K562 (cell line): ENCODE measurements around the gene JUP. TPM values are rescaled to one million over a fixed set of nuclear protein-coding genes. Genes with fewer than 3 reads are reported as not detected.

Experiments
- ATAC-seq: fragments of 200-7000 bp; cut with Tn5 transposase; 3 replicates; pipeline ENCODE4 v1.9.1; 2020; ENCODE audit warnings: moderate library complexity
- BruUV-seq: library from RNA; stranded (reverse); fragments of 400-500 nt; replicated peaks from 2 replicates; lab custom pipeline; 2021; lab: Mats Ljungman, UMichigan
- CTCF ChIA-PET: fragments of 300-600 bp; formaldehyde crosslinking; extraction: SDS; loops from one replicate; lab custom pipeline; 2021; ENCODE audit warnings: low intra/inter-chr PET ratio; lab: Yijun Ruan, JAX
- POLR2A ChIA-PET: fragments of 300-600, 350-650 bp; sonication (Branson Sonifier 250); formaldehyde crosslinking; extraction: SDS; loops from one replicate; lab custom pipeline; 2021; ENCODE audit warnings: antibody characterized with exemption, inconsistent platforms; lab: Yijun Ruan, JAX
- DNase-seq, 4 experiments: peaks; one replicate each; pipeline versions ENCODE4 v3.0.0 to v3.0.0-alpha.2; 2011 to 2018; ENCODE audit warnings: low spot score in 3 of 4, mixed read lengths in 3 of 4; ENCODE audit errors: extremely low read depth in 1 of 4
- FAIRE-seq: peaks from 2 replicates; lab custom pipeline; 2011; peaks lifted over from hg19 to GRCh38; lab: Jason Lieb, UNC
- H2AFZ ChIP-seq: 2 replicates; pipeline ENCODE4 v1.6.0; 2011; ENCODE audit warnings: low read depth, low read length, control low read depth, inconsistent platforms
- H3K27ac ChIP-seq: fragments of 200-600 bp; 3 replicates; pipeline ENCODE4 v1.8.0; 2011; ENCODE audit warnings: low read depth, mild to moderate bottlenecking, control low read depth, inconsistent platforms, low read length, moderate library complexity, mixed read lengths; ENCODE audit errors: extremely low read depth
- H3K27me3 ChIP-seq, 2 experiments: fragments of 300-600 bp in 1 of 2; 2 replicates in 1 of 2; 3 replicates in 1 of 2; pipeline versions ENCODE4 v1.6.0 to v1.8.0; 2011; ENCODE audit warnings: inconsistent platforms in 2 of 2, low read length in 2 of 2, mild to moderate bottlenecking in 1 of 2, mixed read lengths in 1 of 2, moderate library complexity in 1 of 2; ENCODE audit not compliant: control insufficient read depth in 2 of 2, insufficient read depth in 2 of 2
- H3K36me3 ChIP-seq: fragments of 300-600 bp; 3 replicates; pipeline ENCODE4 v1.8.0; 2011; ENCODE audit warnings: mild to moderate bottlenecking, low read length, inconsistent platforms; ENCODE audit not compliant: control insufficient read depth, insufficient read depth
- H3K4me1 ChIP-seq, 2 experiments: fragments of 200-600 bp in 1 of 2; replicated peaks in 1 of 2; 2 replicates in 1 of 2; 3 replicates in 1 of 2; pipeline versions ENCODE4 v1.5.1 to v1.8.0; 2011; ENCODE audit warnings: inconsistent platforms in 2 of 2, low read length in 2 of 2, mild to moderate bottlenecking in 1 of 2, mixed read lengths in 1 of 2, moderate library complexity in 1 of 2; ENCODE audit not compliant: control insufficient read depth in 2 of 2, insufficient read depth in 2 of 2
- H3K4me2 ChIP-seq: 2 replicates; pipeline ENCODE4 v1.6.1; 2011; ENCODE audit warnings: low read length, control low read depth, inconsistent platforms, mixed read lengths; ENCODE audit not compliant: insufficient read depth
- H3K4me3 ChIP-seq: fragments of 200-600 bp; sonication (generic), shearing (Covaris generic); 2 replicates; pipeline ENCODE4 v1.5.1; 2016; ENCODE audit warnings: control low read depth, inconsistent platforms
- H3K79me2 ChIP-seq: fragments of 200-600 bp; 3 replicates; pipeline ENCODE4 v1.8.0; 2011; ENCODE audit warnings: low read length, inconsistent platforms; ENCODE audit not compliant: control insufficient read depth, insufficient read depth
- H3K9ac ChIP-seq, 2 experiments: 2 replicates each; pipeline versions ENCODE4 v1.6.0 to v1.6.1; 2011; ENCODE audit warnings: low read depth in 2 of 2, low read length in 2 of 2, control low read depth in 1 of 2, inconsistent platforms in 1 of 2, mild to moderate bottlenecking in 1 of 2, mixed read lengths in 1 of 2; ENCODE audit not compliant: insufficient read depth in 1 of 2
- H3K9me1 ChIP-seq: one replicate; pipeline ENCODE4 v1.6.0; 2011; ENCODE audit warnings: inconsistent platforms, mild to moderate bottlenecking, low read length, moderate library complexity; ENCODE audit not compliant: control insufficient read depth, insufficient read depth
- H3K9me3 ChIP-seq: replicated peaks from 2 replicates; pipeline ENCODE4 v1.5.1; 2011; ENCODE audit warnings: low read depth, low read length, inconsistent platforms; ENCODE audit not compliant: control insufficient read depth, insufficient read depth
- H4K20me1 ChIP-seq: replicated peaks from 2 replicates; pipeline ENCODE4 v1.6.1; 2011; ENCODE audit warnings: low read length, inconsistent platforms, mixed read lengths; ENCODE audit not compliant: control insufficient read depth, insufficient read depth
- CCNT2 ChIP-seq: IDR thresholded peaks from 2 replicates; pipeline ENCODE4 v1.6.1; 2011; ENCODE audit warnings: borderline replicate concordance, low read depth, mild to moderate bottlenecking, moderate library complexity, mixed read lengths, low read length; ENCODE audit not compliant: insufficient read length; ENCODE audit errors: extremely low read depth
- FOXA3 ChIP-seq, 2 experiments: fragments of 450-650 bp in 1 of 2; sonication (generic) in 1 of 2; formaldehyde crosslinking; IDR thresholded peaks in 1 of 2; conservative IDR thresholded peaks in 1 of 2; 2 replicates each; pipeline versions ENCODE4 v1.4.0 to v1.8.0; 2020 to 2022; ENCODE audit warnings: mild to moderate bottlenecking in 2 of 2, missing genetic modification reagents in 1 of 2
- GATAD2B ChIP-seq: fragments of 450-650 bp; IDR thresholded peaks from 2 replicates; pipeline ENCODE4 v1.6.1; 2017; ENCODE audit warnings: mild to moderate bottlenecking, borderline replicate concordance
- IRF2 ChIP-seq: sonication (generic); formaldehyde crosslinking; IDR thresholded peaks from 2 replicates; pipeline ENCODE4 v1.8.1; 2022; ENCODE audit warnings: mild to moderate bottlenecking, missing genetic modification reagents
- MAZ ChIP-seq, 2 experiments: fragments of 450-650 bp in 1 of 2; sonication (generic) in 1 of 2; formaldehyde crosslinking; IDR thresholded peaks in 1 of 2; conservative IDR thresholded peaks in 1 of 2; 2 replicates each; pipeline versions ENCODE4 v1.4.0 to v1.5.0; 2020; ENCODE audit warnings: mild to moderate bottlenecking in 1 of 2, missing genetic modification reagents in 1 of 2
- NCOA2 ChIP-seq, 2 experiments: fragments of 450-650 bp; IDR thresholded peaks; 2 replicates each; pipeline ENCODE4 v1.6.1; 2018; ENCODE audit warnings: mild to moderate bottlenecking in 2 of 2, moderate library complexity in 1 of 2; ENCODE audit not compliant: partially characterized antibody in 2 of 2
- NR2C2 ChIP-seq, 2 experiments: fragments of 200-800 bp in 1 of 2; sonication (Bioruptor generic) in 1 of 2; sonication (generic) in 1 of 2; formaldehyde crosslinking in 1 of 2; IDR thresholded peaks; 2 replicates each; pipeline versions ENCODE4 v1.6.1 to v1.8.0; 2016 to 2022; ENCODE audit warnings: mild to moderate bottlenecking in 1 of 2, missing compliant biosample characterization in 1 of 2, missing genetic modification characterization in 1 of 2, missing genetic modification reagents in 1 of 2
- PBX2 ChIP-seq, 2 experiments: IDR thresholded peaks in 1 of 2; conservative IDR thresholded peaks in 1 of 2; 2 replicates each; pipeline ENCODE4 v1.6.1; 2016; ENCODE audit warnings: low read depth in 2 of 2, mild to moderate bottlenecking in 1 of 2, missing compliant biosample characterization in 1 of 2, missing genetic modification characterization in 1 of 2, moderate library complexity in 1 of 2
- RB1 ChIP-seq: fragments of 450-650 bp; IDR thresholded peaks from 2 replicates; pipeline ENCODE4 v1.6.1; 2017; ENCODE audit warnings: low read depth, mild to moderate bottlenecking
- SMARCE1 ChIP-seq: fragments of 450-650 bp; IDR thresholded peaks from 2 replicates; pipeline ENCODE4 v1.7.1; 2016; ENCODE audit warnings: mild to moderate bottlenecking
- SPI1 ChIP-seq: IDR thresholded peaks from 2 replicates; pipeline ENCODE4 v1.6.1; 2011; ENCODE audit warnings: low read depth, low read length, control low read depth, borderline replicate concordance
- TFE3 ChIP-seq: fragments of 450-650 bp; formaldehyde crosslinking; IDR thresholded peaks from 2 replicates; pipeline ENCODE4 v1.4.0; 2020; ENCODE audit warnings: mild to moderate bottlenecking, mixed read lengths
- ZC3H4 ChIP-seq: sonication (generic); formaldehyde crosslinking; IDR thresholded peaks from 2 replicates; pipeline ENCODE4 v1.9.0; 2021; ENCODE audit warnings: missing genetic modification reagents, borderline replicate concordance
- ZNF354B ChIP-seq: fragments of 250-450 bp; sonication (Bioruptor Pico); IDR thresholded peaks from 2 replicates; pipeline ENCODE4 v1.4.0; 2020
- ZNF699 ChIP-seq: fragments of 250-450 bp; sonication (Bioruptor Pico); IDR thresholded peaks from 2 replicates; pipeline ENCODE4 v1.8.0; 2021; ENCODE audit warnings: mild to moderate bottlenecking, moderate library complexity; ENCODE audit not compliant: insufficient replicate concordance
- ZNF717 ChIP-seq: fragments of 250-450 bp; sonication (Bioruptor Pico); IDR thresholded peaks from 2 replicates; pipeline ENCODE4 v1.5.0; 2021
- WGBS: fragments of 100-300 bp; shearing (Covaris generic); methylation state at CpG from one replicate; pipeline ENCODE4 v1.1.6; 2016; ENCODE audit warnings: low coverage, mixed read lengths; ENCODE audit not compliant: insufficient coverage; ENCODE audit errors: missing lambda C conversion rate; 5-methylcytosine and 5-hydroxymethylcytosine counted together
- in situ Hi-C: fragments of 300-500 bp; cut with MboI; formaldehyde crosslinking; loops from 4 replicates; pipeline ENCODE4 v1.15.0; 2018; ENCODE audit warnings: inconsistent platforms, mixed read lengths
- intact Hi-C: fragments of 100-400 bp; cut with micrococcal nuclease; formaldehyde crosslinking; loops from 2 replicates; pipeline ENCODE4 v1.14.2; 2022
- polyA plus RNA-seq, 8 experiments: library from polyadenylated mRNA; depleted of rRNA in 4 of 8; stranded (reverse) in 5 of 8; unstranded in 3 of 8; fragments of >200 nt; fragmentation: Nextera tagmentation in 2 of 8; fragmentation: Illumina TruSeq in 1 of 8; extraction: Ambion mirVana in 2 of 8; extraction: Trizol in 1 of 8; gene quantifications; 2 replicates each; pipeline versions ENCODE4 v1.2.1 to v1.2.3, GENCODE V29; 2011 to 2014; ENCODE audit warnings: inconsistent platforms in 1 of 8, missing spikeins in 1 of 8
- total RNA-seq, 7 experiments: library from RNA; depleted of rRNA in 6 of 7; stranded (reverse); fragments of >200 nt in 6 of 7; fragmentation: Illumina TruSeq in 2 of 7; extraction: Trizol in 2 of 7; gene quantifications; 2 replicates each; pipeline versions ENCODE4 v1.2.1 to v1.2.3, GENCODE V29; 2011 to 2021; ENCODE audit warnings: low replicate concordance in 1 of 7

Gene JUP
- total and polyA plus RNA-seq, 9 of the 15 experiments (the other 6 are each of a cell fraction or from before 2014, with no cell fraction given), result 6.4 to 177 (median 31.2) TPM

GRCh38 chr17:41735744-41736143, 50.8 kb downstream of the JUP start:
- Histone ChIP-seq H3K9me1 (no peaks in the 10 kb centered on the region), H3K4me2 (no peak overlapping the region), H3K79me2 (no peaks in the 10 kb centered on the region), H3K4me3 (no peak overlapping the region), H3K9ac (no peak overlapping the region), H2AFZ (no peak overlapping the region), H3K27ac (no peak overlapping the region), H3K9me3 (no peaks in the 10 kb centered on the region), H3K27me3 (peaks cover 32 to 49% of the 10 kb centered on the region in 2 experiments), H3K4me1 (peaks cover 4 to 25% of the 10 kb centered on the region in 2 experiments; a peak in 4 of 5 replicates), H3K36me3 (no peaks in the 10 kb centered on the region), H4K20me1 (no peaks in the 10 kb centered on the region; the same call in 1 of the 2 replicates)
- no peak for TF ChIP-seq NCOA2 (IDR thresholded peaks at IDR 0.05; ENCODE audit: partially characterized antibody in 2 of 2)
- no peak for TF ChIP-seq CCNT2
- TF ChIP-seq ZC3H4 (CRISPR knock-in tag), result no peak
- no peak for TF ChIP-seq FOXA3 (CRISPR knock-in tag; conservative IDR thresholded peaks at IDR 0.05 in 1 of 2, IDR thresholded peaks at IDR 0.05 in 1 of 2)
- no peak for TF ChIP-seq RB1
- no peak for TF ChIP-seq PBX2 (CRISPR knock-in tag; IDR thresholded peaks at IDR 0.05; ENCODE audit: low read depth)
- TF ChIP-seq PBX2 (tag; conservative IDR thresholded peaks at IDR 0.05; ENCODE audit: low read depth), result no peak
- TF ChIP-seq ZNF699 (CRISPR knock-in tag), result no peak
- TF ChIP-seq TFE3 (CRISPR knock-in tag), result no peak
- TF ChIP-seq SMARCE1, result no peak
- TF ChIP-seq ZNF717 (CRISPR knock-in tag), result no peak
- no peak for TF ChIP-seq IRF2 (CRISPR knock-in tag)
- no peak for TF ChIP-seq NR2C2 (CRISPR knock-in tag; IDR thresholded peaks at IDR 0.05)
- no peak for TF ChIP-seq NR2C2 (tag; IDR thresholded peaks at IDR 0.05)
- TF ChIP-seq SPI1, result no peak
- TF ChIP-seq MAZ (CRISPR knock-in tag; conservative IDR thresholded peaks at IDR 0.05 in 1 of 2, IDR thresholded peaks at IDR 0.05 in 1 of 2), result no peak
- TF ChIP-seq ZNF354B (CRISPR knock-in tag), result no peak
- TF ChIP-seq GATAD2B, result no peak
- in situ Hi-C loops, result loop anchor here (5.0 to 25.0 kb wide), 4 partner anchors 67 to 377 kb away; partner anchors contain the start of genes DHX58, HSPB9 and KAT2A
- intact Hi-C loops, result loop anchor here (5.0 kb wide), 1 partner anchor 152 kb away; no protein-coding TSS in a partner anchor
- ChIA-PET CTCF (no interaction called here), POLR2A (interaction anchor here (1.1 to 1.2 kb wide), 2 partner anchors 47 to 50 kb away, joined by 5 read pairs; partner anchors contain the start of gene EIF1)
- FAIRE-seq (no peak), DNase-seq (no peak), ATAC-seq (no peak)
- BruUV-seq, result no TSS peak
- WGBS, result 0% methylated on average over 4 of the region's 4 CpGs
